Non-pigmented ciliary epithelial cell (primary cell): ENCODE data around the gene SH3BP2.

Experiments used
- DNase-seq: peaks from one replicate; pipeline ENCODE4 v3.0.0-alpha.2; 2010; ENCODE audit warnings: low read depth

Gene SH3BP2

GRCh38 chr4:2856266-2856665 is 63.4 kb downstream of the SH3BP2 start:
- DNase-seq, result no peak

- DNase-seq, result no peak
Observed at GRCh38 chr4:2857349-2857927, 64.6 kb downstream of the SH3BP2 start.

- DNase-seq, result no peak
Observed at GRCh38 chr4:2858451-2859217, 65.7 kb downstream of the SH3BP2 start.

GRCh38 chr4:2859514-2859913 is 66.6 kb downstream of the SH3BP2 start:
- no peak for DNase-seq

GRCh38 chr4:2860391-2861348 is 67.8 kb downstream of the SH3BP2 start:
- DNase-seq, result no peak

- no peak for DNase-seq
Observed at GRCh38 chr4:2861631-2862436, 68.9 kb downstream of the SH3BP2 start.

- no peak for DNase-seq
Observed at GRCh38 chr4:2862528-2862927, 69.6 kb downstream of the SH3BP2 start.

- DNase-seq, result no peak
Observed at GRCh38 chr4:2863649-2864048, 70.8 kb downstream of the SH3BP2 start.

- no peak for DNase-seq
Observed at GRCh38 chr4:2865196-2865780, 72.4 kb downstream of the SH3BP2 start.

GRCh38 chr4:2866160-2866861 is 73.4 kb downstream of the SH3BP2 start:
- DNase-seq, result no peak

GRCh38 chr4:2866891-2867290 is 74.0 kb downstream of the SH3BP2 start:
- no peak for DNase-seq

- no peak for DNase-seq
Observed at GRCh38 chr4:2867758-2868491, 75.0 kb downstream of the SH3BP2 start.

- no peak for DNase-seq
Observed at GRCh38 chr4:2868877-2869487, 76.1 kb downstream of the SH3BP2 start.

GRCh38 chr4:2869659-2870058 is 76.8 kb downstream of the SH3BP2 start:
- DNase-seq, result no peak

- no peak for DNase-seq
Observed at GRCh38 chr4:2870082-2870481, 77.2 kb downstream of the SH3BP2 start.

GRCh38 chr4:2871466-2871865 is 78.6 kb downstream of the SH3BP2 start:
- DNase-seq, result no peak

GRCh38 chr4:2871911-2872310 is 79.0 kb downstream of the SH3BP2 start:
- no peak for DNase-seq

- no peak for DNase-seq
Observed at GRCh38 chr4:2873329-2873728, 80.4 kb downstream of the SH3BP2 start.

GRCh38 chr4:2874861-2875260 is 82.0 kb downstream of the SH3BP2 start:
- DNase-seq, result no peak

- no peak for DNase-seq
Observed at GRCh38 chr4:2875556-2875955, 82.7 kb downstream of the SH3BP2 start.
